ENCODE data around the gene ISOC2. TPM values are rescaled to one million over a fixed set of nuclear protein-coding genes. Genes with fewer than 3 reads are reported as not detected.

ISOC2 gene
- total and polyA plus RNA-seq, 2 donors (not counting 3 experiments of a cell fraction or from before 2014, with no cell fraction given), result 49.3 to 68.7 TPM

GRCh38 chr19:55487924-55488687 is 26.7 kb upstream of the ISOC2 start, which contains the start of gene SSC5D:
TSS of gene SSC5D (plus strand) at chr19:55488436. CDS start at chr19:55488590, 154 bp downstream.
- peaks cover 34% of the 10 kb centered on the region for H3K4me1 ChIP-seq (ENCODE audit: control insufficient read depth, extremely low read depth, insufficient read depth, low read length)
- peak within 1 kb of the TSS in 1 of 3 experiments; percentile 20 for H3K4me3 ChIP-seq (replicated peaks in 1 of 3; ENCODE audit: insufficient read depth in 1 of 3, low read depth in 1 of 3, low read length in 3 of 3)
- peaks cover 2% of the 10 kb centered on the region for H3K79me2 ChIP-seq (ENCODE audit: control insufficient read depth, insufficient read depth, low read length)
- H3K4me2 ChIP-seq (ENCODE audit: insufficient read depth, low read length), result peak within 1 kb of the TSS; percentile 55
- H3K36me3 ChIP-seq (ENCODE audit: control insufficient read depth in 2 of 2, extremely low read depth in 1 of 2, insufficient read depth in 2 of 2, low read length in 2 of 2), result peaks cover 0 to 3% of the 10 kb centered on the region in 2 experiments
- ChIA-PET POLR2A (interaction anchor here (0.5 to 2.2 kb wide), 3 partner anchors 12 to 111 kb away, joined by 3 to 13 read pairs (median 3); partner anchors contain the start of genes FIZ1 and ZNF628), CTCF (interaction anchor here (0.9 to 6.1 kb wide), 7 partner anchors 11 to 347 kb away, joined by 4 to 91 read pairs (median 14); partner anchors contain the start of gene ZNF628)
- FAIRE-seq, result peak; percentile 33
- no peaks in the 10 kb centered on the region for H4K20me1 ChIP-seq (replicated peaks; ENCODE audit: control insufficient read depth, extremely low read depth, insufficient read depth, low read length)
- no peak for DNase-seq (ENCODE audit: low read depth, low spot score)
- no peaks in the 10 kb centered on the region for H3K9me3 ChIP-seq (replicated peaks; ENCODE audit: control insufficient read depth, insufficient read depth, low read length)
- no peak for TF ChIP-seq FOS (IDR thresholded peaks at IDR 0.05; ENCODE audit: borderline replicate concordance, insufficient read depth, low read length)
- no peaks in the 10 kb centered on the region for H3K27me3 ChIP-seq (ENCODE audit: control insufficient read depth in 2 of 2, insufficient read depth in 2 of 2, low read length in 2 of 2)
- intact Hi-C loops (cut with micrococcal nuclease), result loop anchor here (1.0 to 2.0 kb wide), 3 partner anchors 12 to 21 kb away; partner anchors contain the start of gene ZNF628
- peak within 1 kb of the TSS; percentile 92 for H3K27ac ChIP-seq (ENCODE audit: insufficient read depth, low read depth, low read length)
- peak within 1 kb of the TSS; percentile 76 for H3K9ac ChIP-seq (replicated peaks; ENCODE audit: extremely low read depth, insufficient read depth, low read length)
- no peaks in the 10 kb centered on the region for H3K9me1 ChIP-seq (replicated peaks; ENCODE audit: control insufficient read depth, extremely low read depth, insufficient read depth, low read length)
- dilution Hi-C loops (cut with MboI; ENCODE audit: extremely low pct_ligation_motif_present, low sequenced_read_pairs), result no loop called here
- H2AFZ ChIP-seq (ENCODE audit: low read depth, low read length), result no peak within 1 kb of the TSS
- BruUV-seq (replicated peaks), result no TSS peak

GRCh38 chr19:55486971-55487923 is 25.8 kb upstream of the ISOC2 start:
- no peaks in the 10 kb centered on the region for H3K27me3 ChIP-seq (ENCODE audit: control insufficient read depth in 2 of 2, insufficient read depth in 2 of 2, low read length in 2 of 2)
- peaks cover 2% of the 10 kb centered on the region for H3K79me2 ChIP-seq (ENCODE audit: control insufficient read depth, insufficient read depth, low read length)
- peak overlapping the region; percentile 92 for H3K27ac ChIP-seq (ENCODE audit: insufficient read depth, low read depth, low read length)
- POLR2A ChIA-PET, result interaction anchor here (0.5 to 2.2 kb wide), 4 partner anchors 11 to 112 kb away, joined by 3 to 13 read pairs (median 5); partner anchors contain the start of genes FIZ1, ISOC2 and ZNF628
- H3K9me1 ChIP-seq (replicated peaks; ENCODE audit: control insufficient read depth, extremely low read depth, insufficient read depth, low read length), result no peaks in the 10 kb centered on the region
- intact Hi-C loops (cut with micrococcal nuclease), result loop anchor here (1.0 to 2.0 kb wide), 3 partner anchors 11 to 20 kb away; partner anchors contain the start of gene ZNF628
- H3K4me3 ChIP-seq (replicated peaks in 1 of 3; ENCODE audit: insufficient read depth in 1 of 3, low read depth in 1 of 3, low read length in 3 of 3), result peak overlapping the region in 2 of 3 experiments; percentile 7 to 20
- H3K4me2 ChIP-seq (ENCODE audit: insufficient read depth, low read length), result peak overlapping the region; percentile 55
- H3K9ac ChIP-seq (replicated peaks; ENCODE audit: extremely low read depth, insufficient read depth, low read length), result peak overlapping the region; percentile 76
- peaks cover 0 to 3% of the 10 kb centered on the region in 2 experiments for H3K36me3 ChIP-seq (ENCODE audit: control insufficient read depth in 2 of 2, extremely low read depth in 1 of 2, insufficient read depth in 2 of 2, low read length in 2 of 2)
- TF ChIP-seq POLR2A (IDR thresholded peaks at IDR 0.05; ENCODE audit: low read depth, low read length), result peak; percentile 18
- peak; percentile 53 for TF ChIP-seq JUN (IDR thresholded peaks at IDR 0.05; ENCODE audit: borderline replicate concordance, insufficient read depth, insufficient read length, low read depth)
- peak; percentile 52 for TF ChIP-seq POLR2AphosphoS5 (IDR thresholded peaks at IDR 0.05; ENCODE audit: insufficient read depth, low read depth, low read length)
- TF ChIP-seq MAX (IDR thresholded peaks at IDR 0.05; ENCODE audit: insufficient read depth, insufficient read length), result no peak
- TF ChIP-seq FOS (IDR thresholded peaks at IDR 0.05; ENCODE audit: borderline replicate concordance, insufficient read depth, low read length), result peak; percentile 60
- H2AFZ ChIP-seq (ENCODE audit: low read depth, low read length), result no peak overlapping the region
- H3K4me1 ChIP-seq (ENCODE audit: control insufficient read depth, extremely low read depth, insufficient read depth, low read length), result peaks cover 34% of the 10 kb centered on the region
- CTCF ChIA-PET, result interaction anchor here (0.7 to 6.1 kb wide), 15 partner anchors 10 to 346 kb away, joined by 3 to 91 read pairs (median 4); partner anchors contain the start of genes ISOC2, U2AF2, ZNF524 and ZNF628
- dilution Hi-C loops (cut with MboI; ENCODE audit: extremely low pct_ligation_motif_present, low sequenced_read_pairs), result no loop called here
- DNase-seq (ENCODE audit: low read depth, low spot score) (peak; percentile 83), FAIRE-seq (peak; percentile 95)
- TSS peak; percentile 25 for BruUV-seq (replicated peaks)
- H4K20me1 ChIP-seq (replicated peaks; ENCODE audit: control insufficient read depth, extremely low read depth, insufficient read depth, low read length), result no peaks in the 10 kb centered on the region
- no peaks in the 10 kb centered on the region for H3K9me3 ChIP-seq (replicated peaks; ENCODE audit: control insufficient read depth, insufficient read depth, low read length)
